Caco-2 (cell line): ENCODE data around the gene CACNA1C. TPM values are rescaled to one million over a fixed set of nuclear protein-coding genes. Genes with fewer than 3 reads are reported as not detected.
A peak's percentile ranks its signal among the peaks of the same experiment; 100 is the strongest.
"Not testable (repeated sequence)": the region's sequence is repeated elsewhere in the genome, so short reads cannot be mapped to it uniquely, and the experiment has no call there.

Experiments used
- BruUV-seq: library from RNA; stranded (reverse); fragments of 400-500 nt; replicated peaks from 2 replicates; lab custom pipeline; 2021; lab: Mats Ljungman, UMichigan
- CTCF ChIA-PET: fragments of 300-600 bp; sonication (Branson Sonifier 250); formaldehyde crosslinking; loops from one replicate; lab custom pipeline; 2022; ENCODE audit warnings: antibody characterized with exemption; lab: Charles Lee
- POLR2A ChIA-PET: fragments of 300-600 bp; sonication (Branson Sonifier 250); formaldehyde crosslinking; loops from one replicate; lab custom pipeline; 2022; ENCODE audit warnings: antibody characterized with exemption; lab: Charles Lee
- DNase-seq, 2 experiments: peaks; one replicate each; pipeline versions ENCODE4 v3.0.0 to v3.0.0-alpha.2; 2020 to 2022
- H3K27me3 ChIP-seq: replicated peaks from 2 replicates; pipeline ENCODE4 v1.6.0; 2011; ENCODE audit warnings: low read length; ENCODE audit not compliant: control insufficient read depth, insufficient read depth
- H3K36me3 ChIP-seq: 2 replicates; pipeline ENCODE4 v1.5.1; 2011; ENCODE audit warnings: low read length; ENCODE audit not compliant: control insufficient read depth, insufficient read depth
- H3K4me1 ChIP-seq: fragments of 250-450 bp; sonication (Bioruptor Pico); 2 replicates; pipeline ENCODE4 v1.5.1; 2020; ENCODE audit warnings: mild to moderate bottlenecking
- H3K4me3 ChIP-seq: 2 replicates; pipeline ENCODE4 v1.5.1; 2011; ENCODE audit warnings: low read depth, mild to moderate bottlenecking, control low read depth, low read length
- H3K9me3 ChIP-seq: fragments of 250-450 bp; sonication (Bioruptor Pico); 2 replicates; pipeline ENCODE4 v1.5.1; 2020; ENCODE audit warnings: mild to moderate bottlenecking, moderate library complexity
- H3K27ac Mint-ChIP-seq: one replicate; pipeline ENCODE4 v1.8.0; 2022; ENCODE audit warnings: mixed read lengths; ENCODE audit not compliant: unreplicated experiment
- H3K27me3 Mint-ChIP-seq: one replicate; pipeline ENCODE4 v1.8.0; 2022; ENCODE audit warnings: mixed read lengths; ENCODE audit not compliant: insufficient read depth, unreplicated experiment
- H3K36me3 Mint-ChIP-seq: one replicate; pipeline ENCODE4 v1.8.0; 2022; ENCODE audit warnings: mild to moderate bottlenecking, mixed read lengths; ENCODE audit not compliant: insufficient read depth, unreplicated experiment
- H3K4me1 Mint-ChIP-seq: one replicate; pipeline ENCODE4 v1.8.0; 2022; ENCODE audit warnings: low read depth, mixed read lengths; ENCODE audit not compliant: unreplicated experiment
- H3K4me3 Mint-ChIP-seq: one replicate; pipeline ENCODE4 v1.8.0; 2022; ENCODE audit warnings: mild to moderate bottlenecking, moderate library complexity, mixed read lengths; ENCODE audit not compliant: unreplicated experiment
- H3K9me3 Mint-ChIP-seq: one replicate; pipeline ENCODE4 v1.8.0; 2022; ENCODE audit warnings: mixed read lengths; ENCODE audit not compliant: unreplicated experiment
- intact Hi-C: fragments of 100-400 bp; cut with micrococcal nuclease; formaldehyde crosslinking; loops from one replicate; pipeline ENCODE4 v1.10.0; 2022; ENCODE audit not compliant: unreplicated experiment
- total RNA-seq: library from RNA; stranded (reverse); gene quantifications from 2 replicates; pipeline ENCODE4 v1.2.3, GENCODE V29; 2022
- TF ChIP-seq, protein P1 (sequence below), 2 experiments: fragments of 200-600 bp in 1 of 2; IDR thresholded peaks; 1 replicate in 1 of 2; 2 replicates in 1 of 2; pipeline versions ENCODE4 v1.5.1 to v1.8.0; 2011 to 2022; ENCODE audit warnings: antibody characterized with exemption in 1 of 2, control low read depth in 1 of 2, inconsistent platforms in 1 of 2, low read depth in 1 of 2, low read length in 1 of 2, mild to moderate bottlenecking in 1 of 2, moderate library complexity in 1 of 2; ENCODE audit not compliant: insufficient read depth in 1 of 2, severe bottlenecking in 1 of 2, unreplicated experiment in 1 of 2

CACNA1C gene
- total RNA-seq, 1 experiment from 2014 or later: not detected

- Mint-ChIP-seq H3K4me1 (no peaks in the 10 kb centered on the region), H3K27ac (no peak overlapping the region), H3K36me3 (peaks cover 10% of the 10 kb centered on the region), H3K9me3 (peaks cover 10% of the 10 kb centered on the region), H3K4me3 (no peak overlapping the region), H3K27me3 (peaks cover 33% of the 10 kb centered on the region)
- Histone ChIP-seq H3K4me1 (no peaks in the 10 kb centered on the region), H3K36me3 (no peaks in the 10 kb centered on the region), H3K9me3 (no peaks in the 10 kb centered on the region), H3K27me3 (no peaks in the 10 kb centered on the region), H3K4me3 (no peak overlapping the region)
- intact Hi-C loops: loop anchor here (1.0 kb wide), 1 partner anchor 101 kb away; no protein-coding TSS in a partner anchor
- POLR2A ChIA-PET: no interaction called here
- CTCF ChIA-PET: interaction anchor here (0.7 to 1.7 kb wide), 7 partner anchors 9 to 130 kb away, joined by 3 to 6 read pairs (median 4); no protein-coding TSS in a partner anchor
- no TSS peak for BruUV-seq
- TF ChIP-seq, protein P1, sequence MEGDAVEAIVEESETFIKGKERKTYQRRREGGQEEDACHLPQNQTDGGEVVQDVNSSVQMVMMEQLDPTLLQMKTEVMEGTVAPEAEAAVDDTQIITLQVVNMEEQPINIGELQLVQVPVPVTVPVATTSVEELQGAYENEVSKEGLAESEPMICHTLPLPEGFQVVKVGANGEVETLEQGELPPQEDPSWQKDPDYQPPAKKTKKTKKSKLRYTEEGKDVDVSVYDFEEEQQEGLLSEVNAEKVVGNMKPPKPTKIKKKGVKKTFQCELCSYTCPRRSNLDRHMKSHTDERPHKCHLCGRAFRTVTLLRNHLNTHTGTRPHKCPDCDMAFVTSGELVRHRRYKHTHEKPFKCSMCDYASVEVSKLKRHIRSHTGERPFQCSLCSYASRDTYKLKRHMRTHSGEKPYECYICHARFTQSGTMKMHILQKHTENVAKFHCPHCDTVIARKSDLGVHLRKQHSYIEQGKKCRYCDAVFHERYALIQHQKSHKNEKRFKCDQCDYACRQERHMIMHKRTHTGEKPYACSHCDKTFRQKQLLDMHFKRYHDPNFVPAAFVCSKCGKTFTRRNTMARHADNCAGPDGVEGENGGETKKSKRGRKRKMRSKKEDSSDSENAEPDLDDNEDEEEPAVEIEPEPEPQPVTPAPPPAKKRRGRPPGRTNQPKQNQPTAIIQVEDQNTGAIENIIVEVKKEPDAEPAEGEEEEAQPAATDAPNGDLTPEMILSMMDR (IDR thresholded peaks at IDR 0.05; ENCODE audit: insufficient read depth in 1 of 2, low read depth in 1 of 2, low read length in 1 of 2, severe bottlenecking in 1 of 2, unreplicated experiment in 1 of 2): peak in 1 of 2 experiments; percentile 1
- DNase-seq: peak in 1 of 2 experiments; percentile 36
These were observed 630.7 kb downstream of the CACNA1C start for GRCh38 chr12:2683283-2684025.

GRCh38 chr12:2684026-2684325 is 631.2 kb downstream of the CACNA1C start:
- Mint-ChIP-seq H3K36me3 (peaks cover 10% of the 10 kb centered on the region), H3K27me3 (peaks cover 28% of the 10 kb centered on the region), H3K9me3 (peaks cover 10% of the 10 kb centered on the region)
- H3K9me3 ChIP-seq, H3K4me1 Mint-ChIP-seq, H3K4me3 ChIP-seq, BruUV-seq, H3K36me3 ChIP-seq, H3K27ac Mint-ChIP-seq, POLR2A ChIA-PET, DNase-seq, H3K4me3 Mint-ChIP-seq, H3K27me3 ChIP-seq, H3K4me1 ChIP-seq, intact Hi-C loops: not testable (repeated sequence)
- CTCF ChIA-PET: interaction anchor here (1.0 to 1.5 kb wide), 2 partner anchors 97 to 102 kb away, joined by 3 to 4 read pairs; no protein-coding TSS in a partner anchor

- peaks cover 10% of the 10 kb centered on the region for H3K36me3 Mint-ChIP-seq
- CTCF ChIA-PET, H3K27me3 ChIP-seq, POLR2A ChIA-PET, H3K27ac Mint-ChIP-seq, H3K9me3 ChIP-seq, H3K4me1 Mint-ChIP-seq, BruUV-seq, H3K36me3 ChIP-seq, H3K4me3 Mint-ChIP-seq, H3K4me1 ChIP-seq, intact Hi-C loops, H3K4me3 ChIP-seq: not testable (repeated sequence)
- peaks cover 36% of the 10 kb centered on the region for H3K27me3 Mint-ChIP-seq
- DNase-seq: peak in 1 of 2 experiments; percentile 31
- H3K9me3 Mint-ChIP-seq: peaks cover 10% of the 10 kb centered on the region
These were observed 633.0 kb downstream of the CACNA1C start for GRCh38 chr12:2685620-2686279.

DNA sequence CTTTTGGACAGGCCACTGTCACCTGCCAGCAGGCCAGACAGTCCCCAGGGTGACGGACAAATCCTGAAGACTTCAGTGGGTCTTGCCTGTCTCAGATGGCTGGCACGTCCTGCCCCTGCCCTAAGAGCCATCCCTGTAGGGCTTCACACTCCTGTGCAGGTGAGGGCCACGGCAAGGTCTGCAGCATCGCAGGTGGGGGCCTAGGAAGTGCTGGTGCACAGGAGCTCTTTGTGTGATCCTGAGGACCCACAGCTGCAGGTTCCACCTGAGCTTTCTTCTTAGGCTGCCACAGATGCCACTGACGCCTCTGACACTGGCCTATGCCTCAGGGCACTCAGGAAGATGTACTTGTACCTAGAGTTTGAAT is 633.5 kb downstream of the CACNA1C start:
- intact Hi-C loops: no loop called here
- POLR2A ChIA-PET: no interaction called here
- no peak overlapping the region for H3K27ac Mint-ChIP-seq
- TF ChIP-seq, protein P1 (IDR thresholded peaks at IDR 0.05; ENCODE audit: insufficient read depth in 1 of 2, low read depth in 1 of 2, low read length in 1 of 2, severe bottlenecking in 1 of 2, unreplicated experiment in 1 of 2): no peak
- peaks cover 10% of the 10 kb centered on the region for H3K36me3 Mint-ChIP-seq
- H3K36me3 ChIP-seq: no peaks in the 10 kb centered on the region
- H3K9me3 ChIP-seq: no peaks in the 10 kb centered on the region
- no peak overlapping the region for H3K4me3 ChIP-seq
- BruUV-seq: no TSS peak
- no peak for DNase-seq
- peaks cover 10% of the 10 kb centered on the region for H3K9me3 Mint-ChIP-seq
- no peaks in the 10 kb centered on the region for H3K4me1 Mint-ChIP-seq
- H3K27me3 Mint-ChIP-seq: peaks cover 34% of the 10 kb centered on the region
- no peak overlapping the region for H3K4me3 Mint-ChIP-seq
- no peaks in the 10 kb centered on the region; the same call in 1 of the 2 replicates for H3K27me3 ChIP-seq
- H3K4me1 ChIP-seq: no peaks in the 10 kb centered on the region
- CTCF ChIA-PET: no interaction called here
